Hematopoietic multipotent progenitor cell treated with erythropoietin and hydrocortisone succinate and interleukin-3 and kit ligand, for 17 days (in vitro differentiated cells): ENCODE data around the gene L1CAM.

Experiments
- DNase-seq: peaks from one replicate; pipeline ENCODE4 v3.0.0-alpha.2; 2015; ENCODE audit warnings: low spot score

Gene L1CAM

DNA sequence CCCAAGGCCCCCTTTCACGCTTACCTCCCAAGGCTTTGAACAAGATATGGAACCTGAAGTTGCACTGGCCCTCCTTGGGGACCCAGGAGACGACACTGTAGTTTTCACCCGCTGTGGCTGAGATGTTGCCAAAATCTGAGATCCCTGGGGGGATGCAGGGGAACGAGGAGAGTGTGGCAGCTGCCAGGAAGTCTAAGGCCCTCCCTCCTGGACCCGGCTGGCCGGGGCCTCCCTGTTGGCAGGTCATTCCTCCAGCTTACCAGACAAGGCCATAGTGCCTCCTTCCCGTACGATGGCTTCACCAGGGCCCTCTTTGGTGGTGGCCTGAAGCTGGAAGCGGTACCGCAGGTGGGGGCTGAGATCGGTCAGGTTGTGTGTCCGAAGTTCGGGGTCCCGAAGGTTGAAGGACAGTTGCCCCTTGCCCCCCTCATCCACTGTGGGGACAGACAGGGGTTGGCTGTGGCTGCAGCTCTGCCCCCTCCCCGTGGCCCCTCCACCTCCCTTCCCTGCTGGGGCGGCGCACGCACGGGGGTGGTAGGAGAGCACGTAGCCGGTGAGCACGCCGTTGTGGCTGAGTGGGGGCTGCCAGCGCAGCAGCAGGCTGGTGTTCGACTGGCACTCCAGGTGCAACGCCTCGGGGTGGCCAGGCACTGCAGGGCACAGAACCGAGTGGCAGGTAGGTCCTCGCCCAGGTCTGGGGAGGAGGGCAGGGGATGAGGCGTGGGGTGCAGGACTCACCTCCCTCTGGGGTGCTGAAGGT, 21.2 kb downstream of the L1CAM start:
- DNase-seq = no peak

DNA sequence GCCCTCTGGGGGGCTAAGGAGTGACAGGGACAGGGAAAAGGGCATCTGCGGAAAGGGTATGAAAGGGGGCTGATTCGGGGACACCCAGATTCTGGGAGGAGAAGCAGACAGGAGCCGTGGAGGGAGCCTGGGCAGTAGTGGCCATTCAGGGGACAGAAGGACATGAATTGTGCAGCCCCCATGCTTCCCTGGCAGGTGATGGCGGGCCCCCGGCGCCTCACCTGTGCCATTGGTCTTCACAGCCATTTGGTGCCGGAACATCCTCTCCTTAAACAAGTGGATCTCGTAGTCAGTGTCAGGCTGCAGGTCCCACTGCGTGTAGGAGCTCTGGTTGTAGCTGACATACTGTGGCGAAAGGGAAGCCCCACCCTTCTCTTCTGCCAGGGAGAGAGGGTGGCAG, 21.9 kb downstream of the L1CAM start:
- DNase-seq = no peak

GRCh38 chrX:153863251-153863991, 22.6 kb downstream of the L1CAM start:
- DNase-seq = no peak

- DNase-seq = no peak
Observed at GRCh38 chrX:153862369-153863250, 23.4 kb downstream of the L1CAM start.

DNA sequence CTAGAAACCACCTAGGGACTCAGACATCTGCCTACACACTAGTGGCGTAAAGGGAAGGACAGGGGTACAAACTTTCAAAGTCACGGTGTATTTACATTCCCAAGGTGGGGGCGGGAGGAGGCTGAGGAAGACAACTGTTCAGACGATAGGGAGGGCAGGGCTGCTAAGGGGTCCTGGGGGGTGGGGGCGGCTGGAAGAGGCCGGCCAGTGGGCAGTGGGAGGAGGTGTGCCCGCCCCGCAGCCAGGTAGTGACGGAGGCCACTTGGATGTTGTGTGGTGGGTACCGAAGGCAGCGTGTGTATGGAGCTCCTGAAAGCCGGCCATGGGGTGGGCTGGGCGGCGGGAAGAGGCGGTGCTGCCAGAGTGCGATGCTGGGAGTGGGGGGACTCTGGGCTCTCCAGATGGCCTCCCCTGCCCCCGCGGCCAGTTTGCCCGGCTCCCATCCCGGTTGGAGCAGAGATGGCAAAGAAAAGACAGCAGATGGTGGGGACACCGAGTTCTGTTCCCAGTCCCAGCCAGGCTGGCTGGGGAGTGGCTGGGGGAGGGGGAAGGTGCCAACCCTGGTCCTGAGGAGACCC, 24.2 kb downstream of the L1CAM start:
- no peak for DNase-seq

DNA sequence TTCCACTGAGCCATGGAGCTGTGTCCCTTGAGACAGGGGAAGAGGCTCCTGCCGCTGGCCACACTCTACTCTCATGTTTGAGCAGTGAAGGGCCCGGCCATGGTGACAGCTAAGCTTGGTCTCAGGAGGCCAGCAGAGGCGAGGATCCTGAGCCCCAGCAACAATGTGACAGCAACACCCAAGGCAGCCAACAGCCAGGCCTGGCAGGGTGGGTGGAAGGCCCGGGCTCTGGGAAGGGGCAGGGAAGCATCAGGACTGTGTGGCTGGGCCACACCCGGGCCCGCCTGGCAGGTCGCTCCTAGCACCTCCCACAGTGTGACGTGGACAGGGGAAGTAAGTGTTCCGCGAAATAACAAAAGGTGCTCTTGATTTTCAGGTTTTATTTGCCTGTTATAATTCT, 24.8 kb downstream of the L1CAM start:
- DNase-seq = no peak

DNA sequence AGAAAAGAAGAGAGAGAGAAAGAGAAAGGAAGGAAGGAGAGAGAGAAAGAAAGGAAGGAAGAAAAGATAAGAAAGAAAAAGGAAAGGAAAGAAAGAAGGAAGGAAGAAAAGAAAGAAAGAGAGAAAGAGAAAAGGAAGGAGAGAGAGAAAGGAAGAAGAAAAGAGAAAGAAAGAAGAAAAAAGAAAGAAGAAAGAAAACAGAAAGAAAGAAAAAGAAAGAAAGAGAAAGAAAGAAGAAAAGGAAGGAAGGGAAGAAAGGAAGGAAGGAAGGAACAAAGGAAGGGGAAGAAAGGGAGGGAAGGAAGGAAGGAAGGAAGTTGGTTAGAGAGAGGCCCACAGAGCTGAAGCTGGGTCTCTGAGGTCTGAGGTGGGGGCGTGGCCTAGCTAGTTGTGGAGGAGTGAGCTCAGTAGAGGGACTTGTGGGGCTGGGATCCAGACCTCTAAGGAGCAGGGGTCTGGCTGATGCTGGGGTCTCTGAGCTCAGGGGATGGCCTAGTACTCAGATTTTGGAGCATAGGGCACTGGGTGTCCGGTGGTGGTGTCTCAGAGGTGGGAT, 28.5 kb downstream of the L1CAM start:
- DNase-seq = no peak

- no peak for DNase-seq
Observed at GRCh38 chrX:153854702-153855101, 31.3 kb downstream of the L1CAM start.

DNA sequence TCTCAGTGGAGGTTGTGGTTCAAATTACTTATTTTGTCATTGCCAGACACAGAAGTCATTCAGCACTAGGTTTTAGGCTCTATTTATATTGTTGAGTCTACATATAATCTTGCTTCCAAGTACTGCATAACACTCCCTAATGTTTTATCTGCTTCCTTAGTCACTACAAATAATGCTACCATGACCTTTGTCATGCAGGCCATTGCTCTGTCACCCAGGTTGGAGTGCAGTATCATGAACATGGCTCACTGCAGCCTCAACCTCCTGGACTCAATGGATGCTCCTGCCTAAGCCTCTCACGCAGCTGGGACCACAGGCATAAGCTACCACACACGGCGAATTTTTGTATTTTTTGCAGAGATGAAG, 32.1 kb downstream of the L1CAM start:
- DNase-seq = no peak

DNA sequence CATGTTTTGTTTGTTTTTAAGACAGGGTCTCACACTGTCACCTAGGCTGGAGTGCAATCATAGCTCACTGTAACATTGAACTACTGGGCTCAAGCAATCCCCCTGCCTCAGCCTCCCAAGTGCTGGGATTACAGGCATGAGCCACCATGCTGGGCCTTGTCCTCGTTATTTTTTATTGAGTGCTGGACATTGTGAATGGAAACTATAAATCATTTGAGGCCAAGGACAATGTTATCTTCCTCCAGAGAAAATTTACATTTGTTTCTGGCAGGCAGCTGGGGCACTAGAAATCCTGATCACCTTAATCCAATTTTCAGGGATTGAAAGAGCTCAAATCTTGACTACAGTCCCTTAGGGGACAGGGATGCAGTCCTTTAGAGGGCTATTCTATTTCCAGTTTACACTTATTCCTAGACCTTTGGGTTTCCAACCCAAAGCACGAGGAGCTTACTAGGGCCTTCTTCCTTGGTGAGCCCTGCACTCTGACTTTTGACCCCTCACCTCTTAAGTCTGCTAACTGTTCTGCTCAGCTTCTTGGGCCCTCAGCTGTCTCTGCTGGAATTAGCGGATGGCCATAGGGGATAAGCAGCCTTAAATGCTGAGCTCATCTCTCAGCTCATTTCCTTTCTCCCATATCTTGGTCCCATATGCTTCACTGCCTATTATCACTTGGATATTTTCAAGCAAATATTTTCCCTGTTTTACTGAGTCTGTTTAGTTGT, 32.6 kb downstream of the L1CAM start:
- no peak for DNase-seq

GRCh38 chrX:153851981-153852380, 34.0 kb downstream of the L1CAM start:
- DNase-seq = no peak

DNA sequence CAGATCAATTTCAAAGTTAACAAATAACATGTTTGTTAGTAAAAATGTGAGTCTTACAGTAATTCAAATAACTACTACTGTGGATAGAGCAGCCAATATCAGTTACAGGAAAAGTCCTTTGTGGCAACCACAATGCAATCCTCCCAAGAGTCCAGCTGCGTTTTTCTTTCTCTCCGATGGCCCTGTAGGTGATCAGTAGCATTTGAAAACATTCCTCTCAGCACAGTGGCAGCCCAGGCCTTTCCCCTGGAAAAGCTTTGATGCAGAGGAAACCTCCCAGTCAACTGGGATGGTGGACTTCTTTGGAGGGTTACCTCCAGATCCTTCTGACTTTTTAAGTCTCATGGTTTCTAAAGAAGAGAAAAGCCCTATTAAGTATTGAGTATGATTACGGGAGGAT, 37.6 kb downstream of the L1CAM start:
- DNase-seq = no peak

DNA sequence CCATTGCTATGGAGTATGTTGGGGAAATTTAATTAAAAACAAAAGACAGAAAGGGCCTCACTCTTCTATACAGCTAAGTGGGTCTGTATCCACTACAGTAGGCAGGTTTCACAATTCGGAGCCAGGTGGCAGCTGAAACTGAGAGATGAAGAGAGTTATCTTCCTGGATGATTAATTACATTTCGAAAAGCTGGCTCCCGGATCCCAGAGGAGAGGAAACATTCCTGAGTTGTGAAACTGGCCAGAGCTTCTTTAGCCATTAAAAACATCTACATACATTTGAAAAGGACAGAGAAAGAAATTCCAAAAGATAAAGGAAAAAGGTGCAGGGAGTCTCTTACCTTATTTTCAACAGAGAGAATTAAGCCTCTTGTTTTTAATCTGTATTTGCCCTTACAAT, 40.1 kb downstream of the L1CAM start:
- DNase-seq = no peak

GRCh38 chrX:153845195-153845594, 40.8 kb downstream of the L1CAM start:
- DNase-seq = no peak

- no peak for DNase-seq
Observed at GRCh38 chrX:153844509-153845082, 41.4 kb downstream of the L1CAM start.

- DNase-seq = no peak
Observed at GRCh38 chrX:153836921-153837320, 49.1 kb downstream of the L1CAM start.

- DNase-seq = no peak
Observed at GRCh38 chrX:153832728-153833127, 53.2 kb downstream of the L1CAM start.

- DNase-seq = no peak
Observed at GRCh38 chrX:153831429-153832150, 54.4 kb downstream of the L1CAM start.

DNA sequence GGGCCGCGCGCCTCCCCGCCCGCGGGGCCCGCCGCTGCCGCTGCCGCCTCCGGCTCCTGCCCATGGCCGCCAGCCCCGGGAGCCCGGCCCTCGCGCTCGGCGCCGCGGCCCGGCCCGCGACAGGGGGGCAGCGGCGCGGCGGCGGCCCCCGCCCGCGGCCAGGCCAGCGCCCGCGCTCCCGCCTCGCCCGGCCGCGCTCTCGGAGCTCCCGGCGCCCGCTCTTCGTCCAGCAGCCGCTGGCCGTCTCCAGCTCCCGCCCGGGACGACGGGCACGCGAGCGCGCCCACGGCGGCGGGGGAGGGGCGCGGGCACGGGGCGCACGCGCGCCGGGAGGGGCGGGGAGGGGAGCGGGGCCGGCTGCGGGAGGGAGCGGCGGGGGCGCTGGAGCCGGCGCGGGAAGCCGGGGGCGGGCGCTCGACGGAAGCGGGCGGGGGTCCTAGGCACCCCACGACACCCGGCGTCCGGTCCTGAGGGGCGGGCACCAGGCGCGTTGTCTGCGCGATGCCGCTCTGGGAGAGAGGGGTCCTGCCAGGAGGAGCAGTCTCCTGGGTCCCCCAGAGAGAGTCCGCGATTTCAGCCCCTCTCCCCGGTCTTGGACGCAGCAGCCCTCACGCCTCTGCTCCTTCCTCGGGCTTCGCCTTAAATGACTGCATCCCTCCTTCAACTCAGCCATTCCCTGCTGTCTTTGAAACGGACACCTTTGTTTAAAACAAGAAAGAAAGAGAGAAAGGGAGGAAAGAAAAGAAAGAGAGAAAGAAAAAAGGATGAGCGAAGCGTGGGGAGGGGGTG, 55.1 kb downstream of the L1CAM start:
- DNase-seq = no peak
